Measurements from ENCODE around the gene IP6K1. TPM values are rescaled to one million over a fixed set of nuclear protein-coding genes. Genes with fewer than 3 reads are reported as not detected.

The IP6K1 gene
- total RNA-seq, 1 donor, result 48.5 TPM

- no peaks in the 10 kb centered on the region for H3K27me3 ChIP-seq (ENCODE audit: insufficient read depth, low read length)
- peaks cover 9% of the 10 kb centered on the region for H3K4me1 ChIP-seq (ENCODE audit: insufficient read depth, low read length)
- H3K36me3 ChIP-seq (ENCODE audit: insufficient read depth, low read length), result no peaks in the 10 kb centered on the region
- no peak overlapping the region for H3K4me3 ChIP-seq (ENCODE audit: insufficient read depth, low read length)
- peaks cover under 1% of the 10 kb centered on the region for H4K20me1 ChIP-seq (ENCODE audit: insufficient read depth, low read length)
- H3K9me3 ChIP-seq (ENCODE audit: low read depth, low read length), result no peaks in the 10 kb centered on the region
- H3K4me2 ChIP-seq (ENCODE audit: insufficient read depth, low read length), result no peak overlapping the region
- no peak for TF ChIP-seq CTCF (IDR thresholded peaks at IDR 0.05; ENCODE audit: extremely low read depth, low read depth, low read length)
- no peaks in the 10 kb centered on the region for H3K79me2 ChIP-seq (ENCODE audit: insufficient read depth, low read length)
- H3K27ac ChIP-seq (ENCODE audit: low read depth, low read length), result peak overlapping the region; percentile 50
- DNase-seq (ENCODE audit: insufficient read length, low spot score, missing footprints), result peak; percentile 30
- no peak overlapping the region for H2AFZ ChIP-seq (ENCODE audit: low read length)
These were observed 12.8 kb upstream of the IP6K1 start for GRCh38 chr3:49799105-49799504.

DNA sequence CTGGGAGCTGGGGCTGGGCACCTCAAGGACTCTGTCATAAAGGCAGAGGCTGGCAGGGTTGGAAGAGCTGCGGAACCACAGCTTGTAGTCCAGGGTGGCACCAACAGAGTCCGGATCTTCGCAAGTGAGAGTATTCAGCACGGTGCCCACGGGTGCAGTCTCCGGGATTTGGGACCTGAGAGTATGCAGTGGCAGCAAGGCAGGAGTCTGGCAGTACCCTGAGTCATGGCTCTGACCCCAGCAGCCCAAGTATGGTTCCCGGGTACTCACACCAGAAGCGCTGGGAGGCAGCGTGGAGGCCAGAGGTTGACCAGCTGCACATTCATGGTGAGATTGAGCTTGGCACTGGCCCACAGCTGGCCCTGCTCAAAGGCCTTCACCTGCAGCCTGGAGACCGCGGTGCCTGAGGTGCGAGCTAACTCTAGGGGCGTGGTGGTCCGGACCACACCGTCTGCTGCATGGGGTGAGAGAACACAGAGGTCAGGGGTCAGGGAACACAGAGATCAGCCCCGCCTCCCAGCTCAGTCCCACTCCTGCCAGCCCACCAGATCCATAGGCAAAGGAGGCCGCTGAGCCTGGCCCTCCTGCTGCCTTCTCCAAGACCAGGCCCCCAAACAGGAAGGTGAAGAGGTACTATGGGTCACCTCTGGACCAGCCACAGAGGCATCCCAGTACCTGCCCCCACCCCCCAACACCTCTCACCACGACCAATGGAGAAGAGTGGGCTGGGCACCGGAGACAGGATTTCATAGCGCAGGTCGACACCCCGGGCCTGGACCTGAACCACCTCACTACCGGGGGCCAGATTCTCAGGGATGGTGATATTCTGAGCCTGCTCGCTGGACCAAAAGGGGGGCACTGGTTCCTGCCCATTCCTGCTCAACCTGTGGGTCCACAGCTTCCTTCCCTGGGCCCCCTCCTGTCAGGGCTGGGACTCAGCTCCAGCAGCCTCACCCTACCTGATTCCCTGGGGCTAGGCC lies 8.9 kb upstream of the IP6K1 start:
- Histone ChIP-seq H3K4me2 (ENCODE audit: insufficient read depth, low read length) (no peak overlapping the region), H2AFZ (ENCODE audit: low read length) (no peak overlapping the region), H3K27me3 (ENCODE audit: insufficient read depth, low read length) (peaks cover 4% of the 10 kb centered on the region), H3K4me3 (ENCODE audit: insufficient read depth, low read length) (no peak overlapping the region), H3K4me1 (ENCODE audit: insufficient read depth, low read length) (peaks cover 8% of the 10 kb centered on the region), H3K36me3 (ENCODE audit: insufficient read depth, low read length) (no peaks in the 10 kb centered on the region), H4K20me1 (ENCODE audit: insufficient read depth, low read length) (no peaks in the 10 kb centered on the region), H3K27ac (ENCODE audit: low read depth, low read length) (no peak overlapping the region), H3K79me2 (ENCODE audit: insufficient read depth, low read length) (no peaks in the 10 kb centered on the region), H3K9me3 (ENCODE audit: low read depth, low read length) (no peaks in the 10 kb centered on the region)
- no peak for TF ChIP-seq CTCF (IDR thresholded peaks at IDR 0.05; ENCODE audit: extremely low read depth, low read depth, low read length)
- peak; percentile 52 for DNase-seq (ENCODE audit: insufficient read length, low spot score, missing footprints)

GRCh38 chr3:49794431-49794830 lies 8.1 kb upstream of the IP6K1 start:
- Histone ChIP-seq H3K4me3 (ENCODE audit: insufficient read depth, low read length) (no peak overlapping the region), H3K4me1 (ENCODE audit: insufficient read depth, low read length) (peaks cover 2% of the 10 kb centered on the region), H3K27me3 (ENCODE audit: insufficient read depth, low read length) (peaks cover 5% of the 10 kb centered on the region), H3K36me3 (ENCODE audit: insufficient read depth, low read length) (no peaks in the 10 kb centered on the region), H3K9me3 (ENCODE audit: low read depth, low read length) (no peaks in the 10 kb centered on the region), H3K4me2 (ENCODE audit: insufficient read depth, low read length) (no peak overlapping the region), H3K79me2 (ENCODE audit: insufficient read depth, low read length) (no peaks in the 10 kb centered on the region), H3K27ac (ENCODE audit: low read depth, low read length) (no peak overlapping the region), H2AFZ (ENCODE audit: low read length) (no peak overlapping the region), H4K20me1 (ENCODE audit: insufficient read depth, low read length) (no peaks in the 10 kb centered on the region)
- DNase-seq (ENCODE audit: insufficient read length, low spot score, missing footprints), result peak; percentile 30
- no peak for TF ChIP-seq CTCF (IDR thresholded peaks at IDR 0.05; ENCODE audit: extremely low read depth, low read depth, low read length)

DNA sequence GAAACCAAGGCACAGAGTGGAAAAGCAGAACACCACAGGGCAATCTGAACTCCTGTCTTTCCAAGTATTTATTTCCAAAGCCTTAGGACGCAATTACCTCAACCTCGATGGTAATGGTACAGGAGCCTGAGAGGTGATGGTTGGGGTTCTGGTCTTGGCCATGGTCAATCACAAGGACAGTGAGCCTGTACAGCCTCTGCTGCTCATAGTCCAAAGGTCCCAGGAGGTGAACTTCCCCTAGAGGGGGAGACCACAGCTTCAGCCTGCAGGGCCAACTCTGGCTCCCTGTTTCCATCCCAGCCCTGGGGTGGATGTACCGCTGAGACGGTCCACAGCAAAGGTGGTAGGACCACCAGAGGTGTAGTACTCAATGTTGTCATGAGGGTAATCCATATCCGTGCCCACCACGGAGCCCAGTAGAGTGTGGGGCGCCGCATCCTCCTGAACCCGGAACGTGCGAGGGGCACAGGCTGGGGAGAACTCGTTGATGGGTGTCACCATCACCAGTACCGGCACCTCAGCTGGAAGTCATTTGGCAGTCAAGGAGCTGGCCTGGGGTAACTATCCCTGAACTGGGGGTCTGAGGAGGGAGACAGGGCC lies 7.2 kb upstream of the IP6K1 start:
- Histone ChIP-seq H3K4me1 (ENCODE audit: insufficient read depth, low read length) (no peaks in the 10 kb centered on the region), H3K27ac (ENCODE audit: low read depth, low read length) (no peak overlapping the region), H3K4me3 (ENCODE audit: insufficient read depth, low read length) (no peak overlapping the region), H3K4me2 (ENCODE audit: insufficient read depth, low read length) (no peak overlapping the region), H3K36me3 (ENCODE audit: insufficient read depth, low read length) (no peaks in the 10 kb centered on the region), H3K9me3 (ENCODE audit: low read depth, low read length) (no peaks in the 10 kb centered on the region), H3K27me3 (ENCODE audit: insufficient read depth, low read length) (peaks cover 5% of the 10 kb centered on the region), H2AFZ (ENCODE audit: low read length) (no peak overlapping the region), H3K79me2 (ENCODE audit: insufficient read depth, low read length) (no peaks in the 10 kb centered on the region), H4K20me1 (ENCODE audit: insufficient read depth, low read length) (no peaks in the 10 kb centered on the region)
- peak; percentile 44 for DNase-seq (ENCODE audit: insufficient read length, low spot score, missing footprints)
- no peak for TF ChIP-seq CTCF (IDR thresholded peaks at IDR 0.05; ENCODE audit: extremely low read depth, low read depth, low read length)

Data from osteoblast (primary cell).